GM12891 (cell line): ENCODE data around the gene STX10.
A peak's percentile ranks its signal among the peaks of the same experiment; 100 is the strongest.

Experiments used
- DNase-seq: peaks from one replicate; pipeline ENCODE4 v3.0.0; 2011; ENCODE audit warnings: low spot score; ENCODE audit not compliant: insufficient read length
- FAIRE-seq: peaks from 2 replicates; lab custom pipeline; 2011; peaks lifted over from hg19 to GRCh38; lab: Jason Lieb, UNC
- PAX5 ChIP-seq: IDR thresholded peaks from 2 replicates; pipeline ENCODE4 v1.6.1; 2011; ENCODE audit warnings: low read length, moderate library complexity, mild to moderate bottlenecking; ENCODE audit not compliant: insufficient read depth, severe bottlenecking
- POLR2A ChIP-seq: IDR thresholded peaks from 2 replicates; pipeline ENCODE4 v1.6.1; 2011; ENCODE audit warnings: low read depth, low read length, control low read depth
- POLR2AphosphoS5 ChIP-seq: IDR thresholded peaks from 2 replicates; pipeline ENCODE4 v1.6.1; 2011; ENCODE audit warnings: low read depth, low read length, control low read depth
- POU2F2 ChIP-seq: IDR thresholded peaks from 2 replicates; pipeline ENCODE4 v1.6.1; 2011; ENCODE audit warnings: low read depth, mild to moderate bottlenecking, control low read depth, low read length, moderate library complexity
- SPI1 ChIP-seq: IDR thresholded peaks from 2 replicates; pipeline ENCODE4 v1.6.1; 2011; ENCODE audit warnings: low read depth, low read length, control low read depth
- TAF1 ChIP-seq: IDR thresholded peaks from 2 replicates; pipeline ENCODE4 v1.6.1; 2011; ENCODE audit warnings: low read depth, low read length, control low read depth

STX10 gene

DNA sequence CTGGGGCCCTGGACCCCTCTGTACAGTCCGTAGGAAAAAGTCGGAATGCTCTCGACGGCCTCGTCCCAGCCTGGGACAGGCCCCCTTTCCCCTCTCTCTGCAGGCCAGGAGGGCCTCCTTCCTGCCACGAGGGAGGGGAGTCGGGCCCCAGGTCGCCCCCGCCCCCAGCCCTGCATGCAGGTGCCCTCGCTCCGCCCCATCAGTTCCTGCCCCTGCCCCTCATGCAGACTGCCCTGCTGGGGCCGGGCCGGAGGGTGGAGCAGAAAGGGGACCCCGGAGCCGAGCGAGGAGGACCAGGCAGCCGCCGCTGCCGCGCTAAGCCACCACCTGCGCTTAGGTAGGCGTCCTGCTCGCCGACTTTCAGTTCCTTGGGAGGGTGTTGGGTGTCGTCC is 54.8 kb downstream of the STX10 start:
- FAIRE-seq (peak; percentile 91), DNase-seq (no peak)
- TF ChIP-seq POLR2A, result no peak
- TF ChIP-seq SPI1, result peak; percentile 69

DNA sequence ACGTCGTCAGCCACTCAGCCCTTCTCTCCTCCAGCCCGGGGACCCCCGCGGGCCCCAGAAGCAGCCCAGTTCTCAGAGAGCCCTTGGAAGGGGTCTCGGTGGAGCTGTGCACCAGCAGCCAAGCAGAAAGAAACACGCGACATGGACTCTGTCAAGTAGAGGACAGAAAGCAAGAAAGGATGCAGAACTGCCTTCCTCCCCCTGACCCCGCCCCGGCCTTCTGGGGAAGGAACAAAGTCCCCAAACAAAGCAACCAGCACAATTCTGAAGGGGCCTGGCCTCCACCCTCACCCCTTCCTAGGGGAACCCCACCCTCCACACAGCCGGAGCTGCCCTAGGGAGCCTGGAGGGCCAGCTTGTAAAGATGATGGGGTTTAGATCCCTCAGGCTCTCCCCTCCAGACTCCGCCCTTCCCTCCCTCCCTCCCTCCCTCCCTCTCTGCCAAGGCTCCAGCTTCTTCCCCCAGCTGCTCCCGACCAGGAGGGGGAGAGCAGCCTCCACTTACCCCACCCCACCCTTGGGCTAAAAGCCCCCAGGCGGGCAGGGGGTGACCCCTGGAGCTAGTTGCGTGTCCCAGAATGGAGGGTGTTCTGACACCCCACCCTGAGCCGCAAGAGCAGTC is 55.3 kb downstream of the STX10 start:
- no peak for TF ChIP-seq PAX5
- TF ChIP-seq SPI1, result no peak
- no peak for TF ChIP-seq TAF1
- no peak for TF ChIP-seq POLR2A
- TF ChIP-seq POLR2AphosphoS5, result no peak
- TF ChIP-seq POU2F2, result no peak

GRCh38 chr19:13094106-13094504 is 56.1 kb downstream of the STX10 start:
- FAIRE-seq (no peak), DNase-seq (no peak)
- TF ChIP-seq POLR2A, result no peak

More for the DNA sequence above, 55.3 kb downstream of the STX10 start:
- no peak for DNase-seq
- FAIRE-seq, result no peak
